ENCODE data around the gene ATAD3A.
A peak's percentile ranks its signal among the peaks of the same experiment; 100 is the strongest.

Gene ATAD3A

DNA sequence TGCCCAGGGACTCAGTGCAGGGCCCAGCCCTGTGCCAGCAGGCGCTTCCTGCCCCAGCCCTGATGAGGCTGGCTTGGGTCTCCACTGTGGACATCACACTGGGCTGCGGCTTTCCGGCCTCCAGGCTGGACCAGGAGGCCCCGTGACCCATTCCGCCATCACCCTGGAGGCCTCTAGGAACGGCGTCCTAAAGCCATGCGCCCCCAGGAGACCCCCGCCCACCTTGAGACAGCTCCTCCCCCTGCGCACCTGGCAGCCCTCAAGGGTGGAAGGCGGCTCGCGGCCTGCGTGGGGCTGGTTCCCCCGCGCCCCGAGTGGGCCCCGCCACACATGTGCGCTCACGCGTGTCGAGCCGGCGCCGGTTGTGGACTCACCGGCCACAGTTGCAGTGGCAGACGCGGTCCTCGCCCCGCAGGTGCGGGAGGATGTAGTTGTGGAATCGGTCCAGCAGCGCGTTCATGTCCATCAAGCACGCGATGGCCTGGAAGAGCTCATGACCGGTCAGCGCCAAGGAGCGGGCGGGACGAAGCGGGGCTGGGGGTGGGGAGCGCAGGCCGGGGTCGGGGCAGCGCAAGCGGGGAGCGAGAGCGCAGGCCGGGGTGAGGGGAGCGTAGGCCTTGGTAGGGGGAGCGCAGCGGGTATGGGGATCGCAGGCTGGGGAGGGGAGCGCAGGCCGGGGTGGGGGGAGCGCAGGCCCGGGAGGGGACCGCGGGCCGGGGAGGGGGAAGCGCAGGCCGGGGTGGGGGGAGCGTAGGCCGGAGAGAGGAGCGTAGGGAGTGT is 27.5 kb downstream of the ATAD3A start:
- DNase-seq (ENCODE audit: low read depth), result no peak

DNA sequence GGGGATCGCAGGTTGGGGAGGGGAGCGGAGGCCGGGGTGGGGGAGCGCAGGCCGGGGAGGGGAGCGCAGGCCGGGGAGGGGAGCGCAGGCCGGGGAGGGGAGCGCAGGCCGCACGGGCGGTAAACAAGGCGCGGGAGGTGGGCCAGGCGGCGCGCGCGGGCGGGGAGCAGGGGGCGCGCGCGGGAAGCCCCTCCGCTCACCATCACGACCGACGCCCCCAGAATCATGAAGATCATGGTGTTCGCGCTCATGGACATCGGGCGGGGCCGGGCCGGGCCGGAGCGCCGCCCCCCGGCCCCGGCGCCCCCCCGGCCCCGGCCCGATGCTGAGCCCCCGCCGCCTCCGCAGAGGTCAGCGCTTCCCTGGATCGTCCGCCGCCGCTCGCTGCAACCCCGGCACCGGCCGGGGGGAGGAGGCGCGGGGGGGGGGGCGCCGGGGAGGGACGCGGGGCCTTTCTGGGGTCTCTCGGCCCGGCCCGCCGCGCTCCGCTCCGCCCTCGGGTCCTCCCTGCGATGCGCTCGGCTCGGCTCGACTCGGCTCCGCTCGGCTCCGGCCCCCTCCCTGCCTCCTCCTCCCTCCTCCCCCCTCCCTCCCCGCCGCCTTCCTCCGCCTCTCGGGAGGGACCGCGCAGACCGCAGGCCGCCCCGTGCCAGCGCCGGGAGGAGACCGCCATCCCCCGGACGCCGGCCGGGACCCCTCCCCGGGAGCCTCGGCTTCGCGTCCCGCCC is 28.3 kb downstream of the ATAD3A start, which contains the start of gene TMEM240:
TMEM240 (minus strand) TSS at position 535 of the 728 bp plus-strand sequence; CDS start at position 257, 278 bp downstream.
- DNase-seq (ENCODE audit: low read depth), result peak; percentile 22

GRCh38 chr1:1540818-1541628 is 29.1 kb downstream of the ATAD3A start:
- no peak for DNase-seq (ENCODE audit: low read depth)

DNA sequence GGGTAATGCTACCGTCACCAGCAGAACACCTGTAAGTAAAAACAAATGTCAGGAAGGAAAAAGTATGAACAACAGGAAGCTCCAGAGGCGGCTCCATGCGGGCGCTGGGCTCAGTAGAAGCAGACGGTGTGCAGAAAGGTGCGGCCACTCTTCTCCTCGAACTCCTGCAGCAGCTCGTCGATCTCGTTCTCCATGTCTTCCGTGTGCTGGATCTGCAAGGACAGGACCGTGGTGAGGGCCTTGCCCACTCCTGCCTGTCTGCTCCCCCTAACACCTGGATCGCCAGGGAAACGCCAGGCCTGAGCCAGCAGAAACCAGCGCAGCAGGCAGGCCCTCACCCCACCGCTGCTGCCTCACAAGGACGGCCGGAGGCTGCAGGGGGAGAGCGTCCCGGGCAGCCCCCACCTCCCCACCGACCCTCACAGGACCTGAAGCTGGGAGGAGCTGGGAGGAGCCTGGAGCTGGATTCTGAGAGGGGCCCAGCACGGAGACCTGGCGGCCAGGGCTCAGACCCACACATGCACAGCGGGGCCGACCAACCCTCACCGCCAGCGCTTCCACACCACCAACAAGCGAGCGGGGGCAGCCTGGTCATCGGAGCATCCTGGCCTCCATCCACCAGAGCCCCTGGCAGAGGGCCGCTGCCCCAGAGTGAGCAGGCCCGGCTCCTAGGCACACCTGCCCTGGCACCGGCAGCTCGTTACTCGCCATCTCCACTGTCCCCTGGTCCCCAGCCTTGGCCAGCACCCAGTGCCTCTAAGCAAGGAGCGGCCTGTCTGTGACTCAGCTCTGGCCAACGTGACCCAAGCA is 30.2 kb downstream of the ATAD3A start:
- no peak for DNase-seq (ENCODE audit: low read depth)

DNA sequence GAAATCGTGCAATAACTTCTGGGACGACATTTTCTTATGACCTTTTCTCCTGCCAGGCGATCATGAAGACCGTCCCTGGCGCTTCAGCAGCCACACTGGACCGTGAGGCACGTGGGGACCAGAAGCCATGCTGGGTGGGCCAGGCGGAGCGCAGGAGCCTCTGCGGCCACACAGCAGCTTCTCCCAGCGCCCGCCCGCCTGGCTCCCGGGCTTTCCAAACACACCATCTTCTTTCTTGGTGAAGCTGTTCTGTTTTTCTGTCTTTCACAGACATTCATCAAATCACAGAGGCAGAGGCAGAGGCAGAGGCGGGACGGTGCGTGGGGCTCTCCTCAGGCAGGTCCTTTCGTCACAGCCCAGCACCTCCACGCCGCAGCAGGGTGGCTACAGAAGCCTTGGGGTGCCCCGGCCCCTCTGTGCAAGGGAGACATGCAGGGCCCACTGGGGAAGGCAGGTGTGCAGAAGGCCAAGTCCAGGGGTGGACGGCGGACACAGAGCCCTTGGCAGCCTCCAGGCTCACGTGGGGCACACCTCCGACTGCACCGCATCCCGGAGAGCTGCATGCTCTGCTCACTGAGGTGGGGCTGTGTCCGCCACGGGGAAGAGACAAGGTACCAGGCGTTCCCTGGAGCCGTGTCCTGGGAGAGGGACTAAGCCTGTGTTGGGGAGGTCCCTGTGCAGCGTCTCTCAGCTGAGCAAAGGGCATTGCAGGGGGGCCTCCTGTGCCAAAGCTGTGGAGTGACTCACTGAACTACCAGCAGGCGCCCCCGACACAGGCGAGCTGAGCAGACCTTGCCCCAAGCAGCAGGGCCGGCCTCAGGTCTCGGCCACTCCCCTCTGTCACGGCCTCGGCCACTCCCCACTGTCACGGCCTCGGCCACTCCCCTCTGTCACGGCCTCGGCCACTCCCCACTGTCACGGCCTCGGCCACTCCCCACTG is 31.1 kb downstream of the ATAD3A start:
- DNase-seq (ENCODE audit: low read depth), result no peak

DNA sequence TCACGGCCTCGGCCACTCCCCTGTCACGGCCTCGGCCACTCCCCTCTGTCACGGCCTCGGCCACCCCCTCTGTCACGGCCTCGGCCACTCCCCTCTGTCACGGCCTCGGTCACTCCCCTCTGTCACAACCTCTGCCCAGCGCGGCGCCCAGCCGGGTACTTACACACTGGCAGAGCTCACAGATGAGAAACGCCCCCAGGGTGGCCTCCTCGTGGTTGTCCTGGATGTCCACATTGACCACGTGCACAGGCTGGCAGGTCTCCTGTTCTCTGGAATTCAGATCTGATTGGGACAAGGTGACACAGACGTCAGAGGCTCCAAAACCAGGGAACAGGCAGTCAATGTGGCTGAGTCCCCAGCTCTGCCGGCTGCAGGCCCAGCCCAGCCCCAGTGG is 31.7 kb downstream of the ATAD3A start:
- no peak for DNase-seq (ENCODE audit: low read depth)

DNA sequence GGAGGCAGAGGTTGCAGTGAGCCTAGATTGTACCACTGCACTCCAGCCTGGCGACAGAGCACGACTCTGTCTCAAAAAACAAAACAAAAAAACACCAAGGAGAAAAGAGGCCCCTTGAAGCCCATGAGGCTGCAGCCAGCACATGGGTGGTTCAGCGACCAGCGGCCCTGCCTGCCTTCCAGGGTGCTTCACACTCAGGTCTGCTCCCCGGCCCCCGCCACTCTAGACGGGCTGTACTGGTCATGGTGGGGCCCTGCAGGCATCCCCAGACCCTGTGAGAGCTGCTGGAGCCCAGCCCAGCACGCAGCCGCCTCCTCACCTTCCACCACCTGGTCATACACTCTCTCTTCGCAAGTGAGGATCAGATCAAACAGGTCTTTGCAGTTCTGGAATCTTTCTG is 32.6 kb downstream of the ATAD3A start:
- no peak for DNase-seq (ENCODE audit: low read depth)

- DNase-seq (ENCODE audit: low read depth), result no peak
Observed at GRCh38 chr1:1545946-1546737, 34.2 kb downstream of the ATAD3A start.

DNA sequence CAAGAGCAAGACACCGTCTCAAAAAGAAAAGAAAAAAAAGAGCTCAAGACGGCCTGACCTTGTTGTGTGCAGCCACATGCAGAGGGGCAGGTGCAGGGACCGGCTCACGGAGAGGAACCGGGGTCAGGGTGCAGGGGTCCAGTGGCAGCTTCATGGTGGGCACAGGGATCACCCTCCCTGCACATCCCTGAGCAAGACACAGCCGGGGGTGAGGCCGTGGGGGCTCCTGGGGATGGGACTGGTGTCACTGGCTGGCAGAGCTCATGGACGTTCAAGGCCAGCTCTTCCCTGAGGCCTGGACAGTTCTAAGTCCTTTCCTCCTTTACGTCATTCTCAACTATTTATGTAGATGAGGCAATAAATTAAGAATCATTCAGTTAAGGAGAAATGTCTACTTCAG is 35.0 kb downstream of the ATAD3A start:
- DNase-seq (ENCODE audit: low read depth), result no peak

- DNase-seq (ENCODE audit: low read depth), result no peak
Observed at GRCh38 chr1:1547476-1547875, 35.5 kb downstream of the ATAD3A start.

- DNase-seq (ENCODE audit: low read depth), result no peak
Observed at GRCh38 chr1:1548591-1548990, 36.6 kb downstream of the ATAD3A start.

GRCh38 chr1:1550087-1550486 is 38.1 kb downstream of the ATAD3A start:
- DNase-seq (ENCODE audit: low read depth), result no peak

GRCh38 chr1:1550591-1551432 is 38.9 kb downstream of the ATAD3A start:
- no peak for DNase-seq (ENCODE audit: low read depth)

DNA sequence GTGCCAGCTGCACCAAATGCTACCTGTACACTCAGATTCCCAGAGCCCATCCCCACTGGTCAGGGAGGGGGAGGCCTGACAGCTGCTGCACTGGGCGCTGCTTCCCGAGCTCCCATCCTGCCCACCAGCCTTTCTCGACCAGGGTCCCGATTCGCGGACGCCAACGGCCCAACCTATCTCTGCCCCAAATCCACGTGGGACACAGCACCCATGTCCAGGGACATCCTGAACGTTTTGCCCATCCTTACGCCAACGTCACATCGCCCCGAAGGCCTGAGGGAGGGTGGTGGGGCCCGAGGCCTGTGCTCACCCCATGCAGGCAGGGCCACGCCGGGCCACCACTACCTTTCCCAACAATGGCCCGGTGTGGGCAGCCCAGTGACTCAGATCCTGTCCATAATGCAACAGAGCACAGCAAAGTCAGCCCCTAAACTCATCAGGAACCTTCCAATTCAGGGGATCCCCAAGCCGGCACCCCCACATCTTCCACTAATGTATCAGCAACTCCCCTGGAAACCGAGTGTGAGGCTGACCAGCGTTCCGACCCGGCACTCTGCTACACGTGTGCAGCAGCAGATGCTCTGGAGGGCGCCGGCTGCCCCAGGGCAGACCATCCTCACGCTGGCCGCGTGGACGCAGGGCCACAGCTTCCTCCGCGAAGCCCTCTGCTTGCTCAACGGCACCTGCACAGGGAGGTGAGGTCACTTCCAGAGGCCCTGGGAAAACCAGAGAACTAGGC is 39.7 kb downstream of the ATAD3A start:
- no peak for DNase-seq (ENCODE audit: low read depth)

DNA sequence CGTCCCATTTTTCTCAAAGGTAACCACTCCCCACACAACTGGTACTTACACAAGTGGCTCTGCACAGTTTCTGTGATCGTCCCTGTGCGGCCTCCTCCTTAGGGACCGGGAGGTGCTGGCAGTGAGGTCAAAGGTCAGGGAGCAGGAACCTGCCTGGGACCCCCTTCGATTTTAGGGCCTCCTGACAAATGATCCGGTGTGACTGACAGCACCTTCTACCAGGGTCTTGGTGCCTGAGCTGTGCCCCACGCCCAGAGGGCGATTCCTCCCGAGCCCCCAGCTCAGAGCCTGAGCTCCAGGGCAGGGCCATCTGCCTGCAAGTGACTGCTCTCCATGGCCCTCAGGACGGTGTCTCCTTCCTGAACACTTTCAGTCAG is 40.3 kb downstream of the ATAD3A start:
- DNase-seq (ENCODE audit: low read depth), result no peak

GRCh38 chr1:1553821-1554494 is 42.0 kb downstream of the ATAD3A start:
- DNase-seq (ENCODE audit: low read depth), result no peak

GRCh38 chr1:1554550-1554925 is 42.6 kb downstream of the ATAD3A start:
- DNase-seq (ENCODE audit: low read depth), result no peak

Measured in activated gamma-delta T cell treated with anti-CD3 and anti-CD28 coated beads, Interleukin-2, amount 50 U/mL, for 16 hours (primary cell).